CD4-positive, alpha-beta memory T cell (primary cell): Measurements from ENCODE around the gene ASIC3. TPM values are rescaled to one million over a fixed set of nuclear protein-coding genes. Genes with fewer than 3 reads are reported as not detected.
A peak's percentile ranks its signal among the peaks of the same experiment; 100 is the strongest.

Source experiments
- CTCF ChIA-PET: fragments of 350-600 bp; sonication (Branson Sonifier 250); formaldehyde crosslinking; loops from one replicate; lab custom pipeline; 2021; ENCODE audit warnings: inconsistent platforms; ENCODE audit not compliant: partially characterized antibody; lab: Charles Lee
- POLR2A ChIA-PET: fragments of 350-600 bp; sonication (Branson Sonifier 250); formaldehyde crosslinking; loops from one replicate; lab custom pipeline; 2021; ENCODE audit not compliant: partially characterized antibody; lab: Charles Lee
- DNase-seq, 5 donors: peaks; one replicate each; pipeline versions ENCODE4 v3.0.0 to v3.0.0-alpha.2; 2020 to 2022; ENCODE audit warnings: mixed read lengths in 1 of 5
- H3K27ac ChIP-seq: one replicate; pipeline ENCODE4 v1.7.0; 2013; ENCODE audit warnings: low read depth, low read length
- H3K27me3 ChIP-seq: 2 replicates; pipeline ENCODE4 v1.7.0; 2013; ENCODE audit warnings: mild to moderate bottlenecking, low read length, moderate library complexity; ENCODE audit not compliant: insufficient read depth
- H3K36me3 ChIP-seq: 2 replicates; pipeline ENCODE4 v1.7.0; 2013; ENCODE audit warnings: mild to moderate bottlenecking, low read length, moderate library complexity; ENCODE audit not compliant: insufficient read depth
- H3K4me1 ChIP-seq: 2 replicates; pipeline ENCODE4 v1.7.0; 2013; ENCODE audit warnings: mild to moderate bottlenecking, low read length, moderate library complexity; ENCODE audit not compliant: insufficient read depth
- H3K4me3 ChIP-seq, 2 donors: one replicate each; pipeline ENCODE4 v1.7.0; 2013; ENCODE audit warnings: low read length in 2 of 2, mild to moderate bottlenecking in 1 of 2
- H3K9me3 ChIP-seq, 2 donors: one replicate each; pipeline ENCODE4 v1.7.0; 2013; ENCODE audit warnings: low read length in 2 of 2, control low read depth in 1 of 2; ENCODE audit not compliant: control insufficient read depth in 1 of 2
- H3K27ac Mint-ChIP-seq, 7 donors: one replicate each; pipeline ENCODE4 v1.8.0; 2020 to 2021; ENCODE audit warnings: mixed read lengths in 7 of 7, mild to moderate bottlenecking in 6 of 7, inconsistent platforms in 3 of 7, moderate library complexity in 3 of 7
- H3K27me3 Mint-ChIP-seq, 2 donors: one replicate each; pipeline ENCODE4 v1.8.0; 2020 to 2021; ENCODE audit warnings: mixed read lengths in 2 of 2
- H3K36me3 Mint-ChIP-seq, 2 donors: one replicate each; pipeline ENCODE4 v1.8.0; 2020 to 2021; ENCODE audit warnings: mixed read lengths in 2 of 2, inconsistent platforms in 1 of 2, mild to moderate bottlenecking in 1 of 2
- H3K4me1 Mint-ChIP-seq, 4 donors: one replicate each; pipeline ENCODE4 v1.8.0; 2020 to 2021; ENCODE audit warnings: mixed read lengths in 4 of 4, mild to moderate bottlenecking in 1 of 4
- H3K4me3 Mint-ChIP-seq, 8 donors: one replicate each; pipeline ENCODE4 v1.8.0; 2020 to 2021; ENCODE audit warnings: mixed read lengths in 8 of 8, mild to moderate bottlenecking in 7 of 8, moderate library complexity in 6 of 8, inconsistent platforms in 3 of 8
- H3K9me3 Mint-ChIP-seq, 8 donors: one replicate each; pipeline ENCODE4 v1.8.0; 2020 to 2021; ENCODE audit warnings: mixed read lengths in 8 of 8, mild to moderate bottlenecking in 5 of 8, inconsistent platforms in 3 of 8, moderate library complexity in 1 of 8
- intact Hi-C: fragments of 100-400 bp; cut with micrococcal nuclease; formaldehyde crosslinking; loops from one replicate; pipeline ENCODE4 v1.15.1; 2023
- polyA plus RNA-seq, 2 donors: library from polyadenylated mRNA; unstranded; fragments of 300-500 nt; fragmentation: Illumina TruSeq; gene quantifications; one replicate each; pipeline ENCODE4 v1.2.3, GENCODE V29; 2021
- total RNA-seq, 2 experiments: library from RNA; stranded (reverse); gene quantifications; one replicate each; pipeline ENCODE4 v1.2.3, GENCODE V29; 2021

ASIC3 gene
- total and polyA plus RNA-seq, 4 experiments from 2014 or later = 10.6 to 11.6 TPM; not detected in 2

DNA sequence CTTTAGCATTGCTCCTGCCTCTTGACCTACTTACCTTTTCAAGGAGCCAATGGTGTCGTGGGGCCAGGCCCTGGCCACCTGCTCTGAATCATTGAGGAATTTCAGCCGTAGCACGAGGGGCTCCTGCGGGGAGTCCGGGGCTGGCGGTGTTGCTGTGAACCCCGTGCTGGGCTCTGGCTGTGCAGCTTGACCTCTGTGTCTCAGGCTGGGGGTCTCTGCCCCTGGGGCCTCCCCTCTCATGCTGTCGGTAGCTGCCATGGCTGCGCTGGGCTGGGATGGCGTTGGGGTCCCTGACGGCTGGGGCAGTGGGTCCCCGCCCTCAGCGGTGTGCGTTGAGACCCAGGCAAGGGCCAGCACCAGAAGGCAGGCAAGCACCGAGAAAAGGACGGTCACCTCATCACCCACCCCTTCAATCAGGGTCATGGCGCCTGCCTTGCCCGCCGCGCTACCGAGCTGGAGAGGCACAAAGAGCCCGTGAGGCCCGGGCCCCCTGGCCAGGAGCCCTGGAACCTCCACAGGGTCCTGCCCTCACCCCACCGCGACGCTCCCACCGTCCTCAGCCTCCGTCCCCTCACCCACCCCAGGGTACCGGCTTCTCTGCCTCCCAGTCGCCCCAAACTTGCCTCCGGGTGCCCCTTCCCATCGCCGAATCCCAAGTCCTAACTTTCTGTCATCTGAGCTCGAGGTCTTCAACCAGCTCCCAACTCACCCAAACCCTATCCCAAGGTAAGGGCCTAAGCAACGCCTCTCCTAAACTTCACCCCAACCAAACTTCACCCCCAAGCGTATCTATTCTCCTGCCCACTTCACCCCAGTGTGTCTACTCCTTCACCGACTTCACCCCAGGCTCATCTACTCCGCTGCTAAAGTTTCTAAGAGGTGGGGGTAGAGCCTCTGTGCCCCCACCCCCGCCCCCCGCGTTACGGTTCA, 34.1 kb downstream of the ASIC3 start:
- POLR2A ChIA-PET = interaction anchor here (0.5 to 6.4 kb wide), 13 partner anchors 10 to 265 kb away, joined by 3 to 68 read pairs (median 6); partner anchors contain the start of genes ABCB8, CDK5 and SLC4A2
- intact Hi-C loops = loop anchor here (1.0 to 10.0 kb wide), 3 partner anchors 54 to 150 kb away; partner anchors contain the start of genes ABCB8, CHPF2 and KCNH2
- DNase-seq = no peak
- H3K4me3 ChIP-seq = peak overlapping the region; percentile 29 to 74
- Mint-ChIP-seq H3K4me3 (peak overlapping the region; percentile 84 to 95 (median 92)), H3K27ac (peak overlapping the region; percentile 90 to 99 (median 97)), H3K4me1 (peaks cover 25 to 59% (median 38%) of the 10 kb centered on the region in 4 donors), H3K9me3 (peaks cover 0 to 2% (median 0%) of the 10 kb centered on the region in 8 donors), H3K36me3 (peaks cover 0 to 18% of the 10 kb centered on the region in 2 donors), H3K27me3 (no peaks in the 10 kb centered on the region)
- peaks cover 5% of the 10 kb centered on the region for H3K36me3 ChIP-seq
- CTCF ChIA-PET = interaction anchor here (2.8 kb wide), 1 partner anchor 54 kb away, joined by 11 read pairs; the partner anchor contains the start of gene ABCB8
- no peaks in the 10 kb centered on the region for H3K9me3 ChIP-seq
- no peaks in the 10 kb centered on the region for H3K27me3 ChIP-seq
- peaks cover 58% of the 10 kb centered on the region for H3K4me1 ChIP-seq
- peak overlapping the region; percentile 90 for H3K27ac ChIP-seq

GRCh38 chr7:151083071-151083823, 34.9 kb downstream of the ASIC3 start, which contains the start of gene TMUB1:
Gene TMUB1 (minus strand): TSS chr7:151083493. CDS start chr7:151082563, 930 bp downstream.
- no peaks in the 10 kb centered on the region for H3K27me3 Mint-ChIP-seq

DNA sequence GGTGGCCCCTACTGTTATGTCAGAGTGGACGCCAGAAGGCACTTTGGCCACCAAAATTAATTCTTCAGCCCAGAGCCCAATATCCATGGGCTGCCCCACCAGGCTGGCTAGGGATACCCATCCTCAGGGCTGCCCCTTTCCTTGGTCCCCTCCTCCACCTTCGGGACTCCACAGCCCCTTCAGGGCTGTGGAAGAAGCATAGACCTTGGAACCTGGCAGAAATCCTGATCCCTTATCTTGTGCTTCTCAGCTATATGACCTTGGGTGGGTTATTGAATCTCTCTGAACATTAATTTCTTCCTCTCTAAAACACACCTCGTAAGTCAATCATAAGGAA, 35.5 kb downstream of the ASIC3 start:
- CTCF ChIA-PET = interaction anchor here (1.1 to 5.6 kb wide), 6 partner anchors 12 to 66 kb away, joined by 3 to 29 read pairs (median 6); partner anchors contain the start of gene ABCB8
- peak overlapping the region; percentile 90 for H3K27ac ChIP-seq
- H3K36me3 ChIP-seq = peaks cover 5% of the 10 kb centered on the region
- H3K4me1 ChIP-seq = peaks cover 68% of the 10 kb centered on the region
- H3K9me3 Mint-ChIP-seq = peaks cover 0 to 2% (median 0%) of the 10 kb centered on the region in 8 donors
- peak overlapping the region; percentile 87 to 96 (median 91) for H3K27ac Mint-ChIP-seq
- peak overlapping the region; percentile 75 to 95 (median 82) for H3K4me3 Mint-ChIP-seq
- no peaks in the 10 kb centered on the region for H3K27me3 ChIP-seq
- intact Hi-C loops = loop anchor here (1.0 to 10.0 kb wide), 3 partner anchors 55 to 149 kb away; partner anchors contain the start of genes ABCB8, CHPF2 and KCNH2
- POLR2A ChIA-PET = interaction anchor here (0.7 to 6.4 kb wide), 9 partner anchors 16 to 1585 kb away, joined by 3 to 68 read pairs (median 6); partner anchors contain the start of genes ABCB8, CDK5 and SLC4A2
- H3K36me3 Mint-ChIP-seq = peaks cover 0 to 15% of the 10 kb centered on the region in 2 donors
- no peaks in the 10 kb centered on the region for H3K9me3 ChIP-seq
- peak overlapping the region; percentile 36 to 74 for H3K4me3 ChIP-seq
- H3K27me3 Mint-ChIP-seq = no peaks in the 10 kb centered on the region
- H3K4me1 Mint-ChIP-seq = peaks cover 25 to 59% (median 40%) of the 10 kb centered on the region in 4 donors
- DNase-seq = no peak

More at GRCh38 chr7:151083071-151083823, 34.9 kb downstream of the ASIC3 start, which contains the start of gene TMUB1:
- intact Hi-C loops = loop anchor here (1.0 to 10.0 kb wide), 3 partner anchors 55 to 149 kb away; partner anchors contain the start of genes ABCB8, CHPF2 and KCNH2
- Histone ChIP-seq H3K27ac (peak within 1 kb of the TSS; percentile 90), H3K27me3 (no peaks in the 10 kb centered on the region), H3K36me3 (peaks cover 5% of the 10 kb centered on the region), H3K4me3 (peak within 1 kb of the TSS; percentile 36 to 74), H3K9me3 (no peaks in the 10 kb centered on the region), H3K4me1 (peaks cover 67% of the 10 kb centered on the region)
- CTCF ChIA-PET = interaction anchor here (1.1 to 2.8 kb wide), 5 partner anchors 13 to 65 kb away, joined by 3 to 11 read pairs (median 3); partner anchors contain the start of gene ABCB8
- Mint-ChIP-seq H3K36me3 (peaks cover 0 to 16% of the 10 kb centered on the region in 2 donors), H3K9me3 (peaks cover 0 to 2% (median 0%) of the 10 kb centered on the region in 8 donors), H3K4me3 (peak within 1 kb of the TSS; percentile 89 to 95 (median 92)), H3K27ac (peak within 1 kb of the TSS; percentile 90 to 99 (median 97)), H3K4me1 (peaks cover 25 to 61% (median 40%) of the 10 kb centered on the region in 4 donors)
- DNase-seq = peak; percentile 84 to 97 (median 86)
- POLR2A ChIA-PET = interaction anchor here (0.5 to 6.4 kb wide), 14 partner anchors 11 to 1584 kb away, joined by 3 to 68 read pairs (median 4); partner anchors contain the start of genes ABCB8, CDK5 and SLC4A2

DNA sequence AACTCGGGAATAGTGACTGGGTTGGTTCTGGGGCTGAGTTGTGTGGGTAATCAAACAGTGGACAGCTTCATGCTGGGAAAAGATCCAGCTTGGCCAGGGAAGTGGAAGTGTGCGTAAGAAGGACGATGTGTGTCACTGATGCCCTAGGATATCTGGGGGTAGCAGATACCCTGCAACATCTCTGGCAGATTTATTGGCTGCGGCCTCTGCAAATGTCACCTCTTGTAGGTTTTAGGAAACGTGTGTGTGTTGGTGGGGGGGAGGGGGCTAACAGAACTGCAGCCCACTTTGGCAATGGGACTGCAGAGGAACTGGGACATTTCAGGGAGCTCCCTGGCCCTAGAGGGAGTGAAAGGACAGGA, 37.0 kb downstream of the ASIC3 start:
- H3K27me3 Mint-ChIP-seq = no peaks in the 10 kb centered on the region
- peaks cover 56% of the 10 kb centered on the region for H3K4me1 ChIP-seq
- H3K27ac Mint-ChIP-seq = peak overlapping the region; percentile 87 to 98 (median 90)
- peaks cover 22 to 57% (median 34%) of the 10 kb centered on the region in 4 donors for H3K4me1 Mint-ChIP-seq
- H3K36me3 ChIP-seq = no peaks in the 10 kb centered on the region
- intact Hi-C loops = loop anchor here (10.0 kb wide), 1 partner anchor 111 kb away; the partner anchor contains the start of gene KCNH2
- H3K4me3 ChIP-seq = no peak overlapping the region
- ChIA-PET POLR2A (interaction anchor here (1.1 to 6.4 kb wide), 6 partner anchors 9 to 72 kb away, joined by 3 to 68 read pairs (median 7); partner anchors contain the start of genes ABCB8, CDK5 and SLC4A2), CTCF (interaction anchor here (0.7 to 5.6 kb wide), 6 partner anchors 17 to 100 kb away, joined by 3 to 29 read pairs (median 6); partner anchors contain the start of genes ABCB8 and ATG9B)
- H3K9me3 Mint-ChIP-seq = peaks cover 0 to 2% (median 0%) of the 10 kb centered on the region in 8 donors
- H3K9me3 ChIP-seq = no peaks in the 10 kb centered on the region
- H3K27me3 ChIP-seq = no peaks in the 10 kb centered on the region
- no peak overlapping the region for H3K27ac ChIP-seq
- no peak for DNase-seq
- peaks cover 0 to 15% of the 10 kb centered on the region in 2 donors for H3K36me3 Mint-ChIP-seq
- H3K4me3 Mint-ChIP-seq = peak overlapping the region; percentile 75 to 90 (median 82)

GRCh38 chr7:151085691-151086620, 37.6 kb downstream of the ASIC3 start, which contains the start of gene AGAP3:
Gene AGAP3 (plus strand): TSS chr7:151086475. CDS start chr7:151086742, 267 bp downstream.
- Mint-ChIP-seq H3K4me3 (peak within 1 kb of the TSS; percentile 90 to 94 (median 91)), H3K27me3 (no peaks in the 10 kb centered on the region), H3K9me3 (peaks cover 0 to 2% (median 0%) of the 10 kb centered on the region in 8 donors), H3K27ac (peak within 1 kb of the TSS; percentile 90 to 98 (median 93)), H3K36me3 (peaks cover 0 to 15% of the 10 kb centered on the region in 2 donors), H3K4me1 (peaks cover 22 to 57% (median 34%) of the 10 kb centered on the region in 4 donors)
- Histone ChIP-seq H3K27ac (peak within 1 kb of the TSS; percentile 62), H3K4me1 (peaks cover 54% of the 10 kb centered on the region), H3K27me3 (no peaks in the 10 kb centered on the region), H3K4me3 (peak within 1 kb of the TSS; percentile 69 to 88), H3K9me3 (no peaks in the 10 kb centered on the region), H3K36me3 (no peaks in the 10 kb centered on the region)
- ChIA-PET POLR2A (interaction anchor here (1.1 to 6.4 kb wide), 6 partner anchors 10 to 71 kb away, joined by 3 to 68 read pairs (median 6); partner anchors contain the start of genes ABCB8, CDK5 and SLC4A2), CTCF (interaction anchor here (0.7 to 5.6 kb wide), 4 partner anchors 18 to 100 kb away, joined by 3 to 29 read pairs (median 6); no protein-coding TSS in a partner anchor)
- peak; percentile 53 to 68 (median 57) for DNase-seq
- intact Hi-C loops = loop anchor here (10.0 kb wide), 1 partner anchor 111 kb away; the partner anchor contains the start of gene KCNH2
